Measurements from ENCODE around the gene STOML1. TPM values are rescaled to one million over a fixed set of nuclear protein-coding genes. Genes with fewer than 3 reads are reported as not detected.

Gene STOML1
- total RNA-seq, 1 experiment from 2014 or later: 5.4 TPM

DNA sequence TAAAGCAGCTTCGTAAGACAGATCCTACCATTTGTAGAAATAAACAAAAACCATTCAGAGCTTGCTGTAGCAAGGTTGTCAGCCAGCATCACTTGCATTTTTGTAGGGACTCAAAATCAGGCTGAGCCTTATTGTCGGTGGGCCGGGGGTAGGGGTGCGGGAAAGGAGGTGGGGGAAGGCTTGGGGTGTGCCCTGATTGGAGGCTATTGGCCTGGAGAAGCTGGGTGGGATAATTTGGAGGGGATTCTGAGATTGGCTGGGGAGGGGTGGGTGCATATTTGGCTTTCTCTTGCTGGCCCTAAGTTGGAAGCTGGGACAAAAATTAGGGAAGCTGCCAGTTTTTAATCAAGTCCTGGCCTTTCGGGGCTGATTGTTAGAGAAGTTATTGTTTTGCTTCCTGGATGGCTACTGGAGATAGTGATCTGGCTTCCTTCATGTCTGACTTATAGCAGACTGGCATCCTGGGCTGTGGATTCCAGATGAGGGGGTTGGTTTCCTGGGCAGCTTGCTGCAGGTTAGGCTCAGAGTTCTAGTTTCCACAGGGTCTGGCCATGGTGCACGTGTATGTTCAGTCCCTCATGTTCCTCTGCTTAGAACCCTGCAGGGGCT is 22.8 kb downstream of the STOML1 start:
- no peak overlapping the region for H3K27ac Mint-ChIP-seq
- peaks cover 2% of the 10 kb centered on the region for H3K9me3 Mint-ChIP-seq
- DNase-seq (ENCODE audit: low spot score) (no peak), ATAC-seq (no peak)
- no peaks in the 10 kb centered on the region for H3K36me3 Mint-ChIP-seq
- no peak overlapping the region for H3K4me3 Mint-ChIP-seq
- ChIA-PET CTCF (interaction anchor here (0.6 to 6.6 kb wide), 6 partner anchors 19 to 240 kb away, joined by 3 to 93 read pairs (median 4); no protein-coding TSS in a partner anchor), POLR2A (no interaction called here)
- H3K27me3 Mint-ChIP-seq (ENCODE audit: low read depth): peaks cover 4% of the 10 kb centered on the region; the same call in 1 of the 2 replicates
- TF ChIP-seq, protein P1, sequence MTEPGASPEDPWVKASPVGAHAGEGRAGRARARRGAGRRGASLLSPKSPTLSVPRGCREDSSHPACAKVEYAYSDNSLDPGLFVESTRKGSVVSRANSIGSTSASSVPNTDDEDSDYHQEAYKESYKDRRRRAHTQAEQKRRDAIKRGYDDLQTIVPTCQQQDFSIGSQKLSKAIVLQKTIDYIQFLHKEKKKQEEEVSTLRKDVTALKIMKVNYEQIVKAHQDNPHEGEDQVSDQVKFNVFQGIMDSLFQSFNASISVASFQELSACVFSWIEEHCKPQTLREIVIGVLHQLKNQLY (CRISPR knock-in tag; IDR thresholded peaks at IDR 0.05): no peak
- TF ChIP-seq SMAD3 (CRISPR knock-in tag; IDR thresholded peaks at IDR 0.05; ENCODE audit: borderline replicate concordance) (no peak), NFE2L1 (CRISPR knock-in tag; IDR thresholded peaks at IDR 0.05) (no peak), KAT7 (CRISPR knock-in tag; IDR thresholded peaks at IDR 0.05; ENCODE audit: borderline replicate concordance) (no peak), NFYB (CRISPR knock-in tag; conservative IDR thresholded peaks at IDR 0.05; ENCODE audit: low read depth) (no peak), GRHL2 (CRISPR knock-in tag; IDR thresholded peaks at IDR 0.05; ENCODE audit: insufficient replicate concordance, severe bottlenecking) (no peak), HMGA2 (CRISPR knock-in tag; IDR thresholded peaks at IDR 0.05) (no peak)
- TF ChIP-seq, protein P2, sequence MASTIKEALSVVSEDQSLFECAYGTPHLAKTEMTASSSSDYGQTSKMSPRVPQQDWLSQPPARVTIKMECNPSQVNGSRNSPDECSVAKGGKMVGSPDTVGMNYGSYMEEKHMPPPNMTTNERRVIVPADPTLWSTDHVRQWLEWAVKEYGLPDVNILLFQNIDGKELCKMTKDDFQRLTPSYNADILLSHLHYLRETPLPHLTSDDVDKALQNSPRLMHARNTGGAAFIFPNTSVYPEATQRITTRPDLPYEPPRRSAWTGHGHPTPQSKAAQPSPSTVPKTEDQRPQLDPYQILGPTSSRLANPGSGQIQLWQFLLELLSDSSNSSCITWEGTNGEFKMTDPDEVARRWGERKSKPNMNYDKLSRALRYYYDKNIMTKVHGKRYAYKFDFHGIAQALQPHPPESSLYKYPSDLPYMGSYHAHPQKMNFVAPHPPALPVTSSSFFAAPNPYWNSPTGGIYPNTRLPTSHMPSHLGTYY (CRISPR knock-in tag; IDR thresholded peaks at IDR 0.05): no peak
- TF ChIP-seq, protein P3, sequence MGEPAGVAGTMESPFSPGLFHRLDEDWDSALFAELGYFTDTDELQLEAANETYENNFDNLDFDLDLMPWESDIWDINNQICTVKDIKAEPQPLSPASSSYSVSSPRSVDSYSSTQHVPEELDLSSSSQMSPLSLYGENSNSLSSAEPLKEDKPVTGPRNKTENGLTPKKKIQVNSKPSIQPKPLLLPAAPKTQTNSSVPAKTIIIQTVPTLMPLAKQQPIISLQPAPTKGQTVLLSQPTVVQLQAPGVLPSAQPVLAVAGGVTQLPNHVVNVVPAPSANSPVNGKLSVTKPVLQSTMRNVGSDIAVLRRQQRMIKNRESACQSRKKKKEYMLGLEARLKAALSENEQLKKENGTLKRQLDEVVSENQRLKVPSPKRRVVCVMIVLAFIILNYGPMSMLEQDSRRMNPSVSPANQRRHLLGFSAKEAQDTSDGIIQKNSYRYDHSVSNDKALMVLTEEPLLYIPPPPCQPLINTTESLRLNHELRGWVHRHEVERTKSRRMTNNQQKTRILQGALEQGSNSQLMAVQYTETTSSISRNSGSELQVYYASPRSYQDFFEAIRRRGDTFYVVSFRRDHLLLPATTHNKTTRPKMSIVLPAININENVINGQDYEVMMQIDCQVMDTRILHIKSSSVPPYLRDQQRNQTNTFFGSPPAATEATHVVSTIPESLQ (CRISPR knock-in tag; IDR thresholded peaks at IDR 0.05): no peak
- TF ChIP-seq, protein P4, sequence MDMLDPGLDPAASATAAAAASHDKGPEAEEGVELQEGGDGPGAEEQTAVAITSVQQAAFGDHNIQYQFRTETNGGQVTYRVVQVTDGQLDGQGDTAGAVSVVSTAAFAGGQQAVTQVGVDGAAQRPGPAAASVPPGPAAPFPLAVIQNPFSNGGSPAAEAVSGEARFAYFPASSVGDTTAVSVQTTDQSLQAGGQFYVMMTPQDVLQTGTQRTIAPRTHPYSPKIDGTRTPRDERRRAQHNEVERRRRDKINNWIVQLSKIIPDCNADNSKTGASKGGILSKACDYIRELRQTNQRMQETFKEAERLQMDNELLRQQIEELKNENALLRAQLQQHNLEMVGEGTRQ (CRISPR knock-in tag; IDR thresholded peaks at IDR 0.05): no peak
- TF ChIP-seq, protein P5, sequence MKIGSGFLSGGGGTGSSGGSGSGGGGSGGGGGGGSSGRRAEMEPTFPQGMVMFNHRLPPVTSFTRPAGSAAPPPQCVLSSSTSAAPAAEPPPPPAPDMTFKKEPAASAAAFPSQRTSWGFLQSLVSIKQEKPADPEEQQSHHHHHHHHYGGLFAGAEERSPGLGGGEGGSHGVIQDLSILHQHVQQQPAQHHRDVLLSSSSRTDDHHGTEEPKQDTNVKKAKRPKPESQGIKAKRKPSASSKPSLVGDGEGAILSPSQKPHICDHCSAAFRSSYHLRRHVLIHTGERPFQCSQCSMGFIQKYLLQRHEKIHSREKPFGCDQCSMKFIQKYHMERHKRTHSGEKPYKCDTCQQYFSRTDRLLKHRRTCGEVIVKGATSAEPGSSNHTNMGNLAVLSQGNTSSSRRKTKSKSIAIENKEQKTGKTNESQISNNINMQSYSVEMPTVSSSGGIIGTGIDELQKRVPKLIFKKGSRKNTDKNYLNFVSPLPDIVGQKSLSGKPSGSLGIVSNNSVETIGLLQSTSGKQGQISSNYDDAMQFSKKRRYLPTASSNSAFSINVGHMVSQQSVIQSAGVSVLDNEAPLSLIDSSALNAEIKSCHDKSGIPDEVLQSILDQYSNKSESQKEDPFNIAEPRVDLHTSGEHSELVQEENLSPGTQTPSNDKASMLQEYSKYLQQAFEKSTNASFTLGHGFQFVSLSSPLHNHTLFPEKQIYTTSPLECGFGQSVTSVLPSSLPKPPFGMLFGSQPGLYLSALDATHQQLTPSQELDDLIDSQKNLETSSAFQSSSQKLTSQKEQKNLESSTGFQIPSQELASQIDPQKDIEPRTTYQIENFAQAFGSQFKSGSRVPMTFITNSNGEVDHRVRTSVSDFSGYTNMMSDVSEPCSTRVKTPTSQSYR (CRISPR knock-in tag; IDR thresholded peaks at IDR 0.05): no peak
- TF ChIP-seq, protein P6, sequence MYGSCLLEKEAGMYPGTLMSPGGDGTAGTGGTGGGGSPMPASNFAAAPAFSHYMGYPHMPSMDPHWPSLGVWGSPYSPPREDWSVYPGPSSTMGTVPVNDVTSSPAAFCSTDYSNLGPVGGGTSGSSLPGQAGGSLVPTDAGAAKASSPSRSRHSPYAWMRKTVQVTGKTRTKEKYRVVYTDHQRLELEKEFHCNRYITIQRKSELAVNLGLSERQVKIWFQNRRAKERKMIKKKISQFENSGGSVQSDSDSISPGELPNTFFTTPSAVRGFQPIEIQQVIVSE (CRISPR knock-in tag; IDR thresholded peaks at IDR 0.05; ENCODE audit: borderline replicate concordance): no peak
- TF ChIP-seq, protein P7, sequence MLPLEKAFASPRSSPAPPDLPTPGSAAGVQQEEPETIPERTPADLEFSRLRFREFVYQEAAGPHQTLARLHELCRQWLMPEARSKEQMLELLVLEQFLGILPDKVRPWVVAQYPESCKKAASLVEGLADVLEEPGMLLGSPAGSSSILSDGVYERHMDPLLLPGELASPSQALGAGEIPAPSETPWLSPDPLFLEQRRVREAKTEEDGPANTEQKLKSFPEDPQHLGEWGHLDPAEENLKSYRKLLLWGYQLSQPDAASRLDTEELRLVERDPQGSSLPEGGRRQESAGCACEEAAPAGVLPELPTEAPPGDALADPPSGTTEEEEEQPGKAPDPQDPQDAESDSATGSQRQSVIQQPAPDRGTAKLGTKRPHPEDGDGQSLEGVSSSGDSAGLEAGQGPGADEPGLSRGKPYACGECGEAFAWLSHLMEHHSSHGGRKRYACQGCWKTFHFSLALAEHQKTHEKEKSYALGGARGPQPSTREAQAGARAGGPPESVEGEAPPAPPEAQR (CRISPR knock-in tag; IDR thresholded peaks at IDR 0.05): no peak
- peaks cover 32% of the 10 kb centered on the region for H3K4me1 Mint-ChIP-seq

DNA sequence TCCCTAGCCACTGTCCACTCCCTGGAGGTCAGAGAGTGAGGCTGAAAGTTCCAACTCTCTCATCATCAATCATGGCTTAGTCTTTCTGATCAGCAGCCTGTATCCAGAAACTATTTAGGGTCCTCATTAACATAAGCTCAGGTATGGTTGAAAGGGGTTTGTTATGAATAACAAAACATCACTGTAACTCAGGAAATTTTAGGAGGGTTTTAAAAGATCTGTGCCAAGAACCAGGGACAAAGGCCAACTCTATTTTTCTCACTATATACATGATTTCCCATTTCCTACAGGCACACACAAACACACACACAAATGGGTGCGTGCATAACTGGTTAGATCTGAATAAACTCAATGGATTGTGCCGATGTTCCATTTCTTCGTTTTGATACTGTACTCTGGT is 23.6 kb downstream of the STOML1 start:
- no peak overlapping the region for H3K4me3 Mint-ChIP-seq

More for the DNA sequence above, 23.6 kb downstream of the STOML1 start:
- H3K9me3 Mint-ChIP-seq: no peaks in the 10 kb centered on the region
- peaks cover 32% of the 10 kb centered on the region for H3K4me1 Mint-ChIP-seq
- DNase-seq (ENCODE audit: low spot score) (no peak), ATAC-seq (no peak)
- H3K27ac Mint-ChIP-seq: no peak overlapping the region
- no peaks in the 10 kb centered on the region for H3K27me3 Mint-ChIP-seq (ENCODE audit: low read depth)
- no peaks in the 10 kb centered on the region for H3K36me3 Mint-ChIP-seq
- ChIA-PET POLR2A (no interaction called here), CTCF (interaction anchor here (0.6 to 6.6 kb wide), 6 partner anchors 18 to 241 kb away, joined by 3 to 93 read pairs (median 4); no protein-coding TSS in a partner anchor)
- no peak for TF ChIP-seq ZNF263 (CRISPR knock-in tag; IDR thresholded peaks at IDR 0.05; ENCODE audit: low read depth)

Measured in WTC11 (cell line).